A673 (cell line): Measurements from ENCODE around the gene ADA. TPM values are rescaled to one million over a fixed set of nuclear protein-coding genes. Genes with fewer than 3 reads are reported as not detected.

Source experiments
- BruUV-seq: library from RNA; stranded (reverse); fragments of 400-500 nt; replicated peaks from 2 replicates; lab custom pipeline; 2021; lab: Mats Ljungman, UMichigan
- CTCF ChIA-PET: fragments of 300-600 bp; sonication (Branson Sonifier 250); formaldehyde crosslinking; loops from one replicate; lab custom pipeline; 2022; ENCODE audit warnings: antibody characterized with exemption; lab: Charles Lee
- POLR2A ChIA-PET: fragments of 300-600 bp; sonication (Branson Sonifier 250); formaldehyde crosslinking; loops from one replicate; lab custom pipeline; 2022; ENCODE audit warnings: antibody characterized with exemption; ENCODE audit not compliant: low non-redundant PET; lab: Charles Lee
- DNase-seq: peaks from one replicate; pipeline ENCODE4 v3.0.0-alpha.2; 2015; ENCODE audit warnings: low spot score
- H3K27ac ChIP-seq: fragments of 200-600 bp; sonication (generic); 2 replicates; pipeline ENCODE4 v1.5.1; 2016; ENCODE audit warnings: mixed run types, low read depth, mild to moderate bottlenecking, mixed read lengths, antibody characterized with exemption, low read length; ENCODE audit not compliant: poor library complexity, severe bottlenecking
- H3K27me3 ChIP-seq: fragments of 200-600 bp; sonication (generic); replicated peaks from 2 replicates; pipeline ENCODE4 v1.6.1; 2017; ENCODE audit warnings: mixed run types, low read depth, mild to moderate bottlenecking, mixed read lengths, antibody characterized with exemption, low read length; ENCODE audit not compliant: insufficient read depth, poor library complexity
- H3K36me3 ChIP-seq: fragments of 200-600 bp; sonication (generic); 2 replicates; pipeline ENCODE4 v1.6.1; 2016; ENCODE audit warnings: mixed run types, mild to moderate bottlenecking, mixed read lengths, antibody characterized with exemption, low read length; ENCODE audit not compliant: insufficient read depth, poor library complexity, severe bottlenecking
- H3K4me1 ChIP-seq: fragments of 200-600 bp; sonication (generic); 2 replicates; pipeline ENCODE4 v1.6.1; 2017; ENCODE audit warnings: mixed run types, mild to moderate bottlenecking, mixed read lengths, antibody characterized with exemption, low read length; ENCODE audit not compliant: insufficient read depth, poor library complexity, severe bottlenecking
- H3K4me3 ChIP-seq: fragments of 200-600 bp; sonication (generic); 2 replicates; pipeline ENCODE4 v1.5.1; 2016; ENCODE audit warnings: low read depth, mixed run types, mild to moderate bottlenecking, mixed read lengths, low read length; ENCODE audit not compliant: poor library complexity, severe bottlenecking
- H3K9me3 ChIP-seq: fragments of 200-600 bp; sonication (generic); 2 replicates; pipeline ENCODE4 v1.6.1; 2016; ENCODE audit warnings: mixed run types, low read depth, mild to moderate bottlenecking, mixed read lengths, antibody characterized with exemption, low read length; ENCODE audit not compliant: poor library complexity, severe bottlenecking
- EZH2 ChIP-seq: fragments of 200-600 bp; sonication (generic); IDR thresholded peaks from 2 replicates; pipeline ENCODE4 v1.6.1; 2017; ENCODE audit warnings: borderline replicate concordance, low read depth, mild to moderate bottlenecking, mixed read lengths, antibody characterized with exemption, low read length; ENCODE audit not compliant: poor library complexity, severe bottlenecking
- intact Hi-C: fragments of 100-400 bp; cut with micrococcal nuclease; formaldehyde crosslinking; loops from one replicate; pipeline ENCODE4 v1.10.0; 2022; ENCODE audit not compliant: unreplicated experiment
- total RNA-seq: library from RNA; stranded (reverse); gene quantifications from 2 replicates; pipeline ENCODE4 v1.2.3, GENCODE V29; 2021
- TF ChIP-seq, protein P1 (sequence below): fragments of 300-800, 200-600 bp; sonication (generic); conservative IDR thresholded peaks from 2 replicates; pipeline ENCODE4 v1.5.1; 2017; ENCODE audit warnings: low read depth, mild to moderate bottlenecking, antibody characterized with exemption, low read length, moderate library complexity, mixed read lengths

The ADA gene
- total RNA-seq, 1 experiment from 2014 or later, result 19.3 TPM

DNA sequence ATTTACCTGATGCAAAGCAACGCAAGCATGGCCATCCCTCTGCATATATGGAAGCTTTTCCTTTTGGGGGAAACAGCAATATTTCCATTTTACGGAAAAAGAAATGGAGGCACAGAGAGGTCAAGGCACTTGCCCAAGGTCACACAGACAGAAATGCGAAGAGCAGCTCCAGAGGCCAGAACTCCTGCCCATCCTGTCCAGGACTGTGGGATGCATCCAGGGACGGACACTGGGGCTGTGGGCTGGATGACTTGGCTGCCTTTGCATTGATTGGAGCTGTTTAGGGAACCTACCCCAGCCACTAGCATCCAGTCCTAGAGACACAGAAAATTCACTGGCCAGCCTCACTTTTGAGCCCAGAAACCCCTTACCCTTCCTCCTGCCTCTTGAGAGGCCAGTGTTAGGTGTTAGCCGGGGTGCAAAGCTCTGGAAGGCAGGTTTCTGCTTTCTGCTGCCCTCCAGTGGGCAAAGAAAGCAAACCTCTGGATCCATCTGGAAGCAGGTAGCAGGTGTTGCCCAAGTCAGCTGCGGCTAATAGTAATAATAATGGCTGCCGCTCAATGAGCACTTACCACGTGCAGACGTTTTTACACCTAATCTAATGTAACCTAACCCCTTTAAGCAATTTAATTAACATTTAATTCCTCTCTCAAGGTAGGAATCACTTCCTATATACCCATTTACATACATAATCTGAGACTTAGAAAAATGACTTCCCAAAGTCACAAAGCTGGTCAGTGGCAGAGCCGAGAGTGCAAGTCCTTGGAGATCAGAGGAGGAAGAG lies 32.0 kb upstream of the ADA start:
- H3K4me3 ChIP-seq, result no peak overlapping the region
- TF ChIP-seq EZH2, result no peak
- TF ChIP-seq, protein P1, sequence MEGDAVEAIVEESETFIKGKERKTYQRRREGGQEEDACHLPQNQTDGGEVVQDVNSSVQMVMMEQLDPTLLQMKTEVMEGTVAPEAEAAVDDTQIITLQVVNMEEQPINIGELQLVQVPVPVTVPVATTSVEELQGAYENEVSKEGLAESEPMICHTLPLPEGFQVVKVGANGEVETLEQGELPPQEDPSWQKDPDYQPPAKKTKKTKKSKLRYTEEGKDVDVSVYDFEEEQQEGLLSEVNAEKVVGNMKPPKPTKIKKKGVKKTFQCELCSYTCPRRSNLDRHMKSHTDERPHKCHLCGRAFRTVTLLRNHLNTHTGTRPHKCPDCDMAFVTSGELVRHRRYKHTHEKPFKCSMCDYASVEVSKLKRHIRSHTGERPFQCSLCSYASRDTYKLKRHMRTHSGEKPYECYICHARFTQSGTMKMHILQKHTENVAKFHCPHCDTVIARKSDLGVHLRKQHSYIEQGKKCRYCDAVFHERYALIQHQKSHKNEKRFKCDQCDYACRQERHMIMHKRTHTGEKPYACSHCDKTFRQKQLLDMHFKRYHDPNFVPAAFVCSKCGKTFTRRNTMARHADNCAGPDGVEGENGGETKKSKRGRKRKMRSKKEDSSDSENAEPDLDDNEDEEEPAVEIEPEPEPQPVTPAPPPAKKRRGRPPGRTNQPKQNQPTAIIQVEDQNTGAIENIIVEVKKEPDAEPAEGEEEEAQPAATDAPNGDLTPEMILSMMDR, result no peak
- no peaks in the 10 kb centered on the region for H3K9me3 ChIP-seq
- H3K27ac ChIP-seq, result no peak overlapping the region
- no TSS peak for BruUV-seq
- H3K36me3 ChIP-seq, result no peaks in the 10 kb centered on the region
- H3K27me3 ChIP-seq, result no peaks in the 10 kb centered on the region
- H3K4me1 ChIP-seq, result no peaks in the 10 kb centered on the region
- ChIA-PET CTCF (interaction anchor here (1.0 kb wide), 1 partner anchor 17 kb away, joined by 3 read pairs; no protein-coding TSS in a partner anchor), POLR2A (no interaction called here)
- intact Hi-C loops, result no loop called here
- DNase-seq, result no peak

DNA sequence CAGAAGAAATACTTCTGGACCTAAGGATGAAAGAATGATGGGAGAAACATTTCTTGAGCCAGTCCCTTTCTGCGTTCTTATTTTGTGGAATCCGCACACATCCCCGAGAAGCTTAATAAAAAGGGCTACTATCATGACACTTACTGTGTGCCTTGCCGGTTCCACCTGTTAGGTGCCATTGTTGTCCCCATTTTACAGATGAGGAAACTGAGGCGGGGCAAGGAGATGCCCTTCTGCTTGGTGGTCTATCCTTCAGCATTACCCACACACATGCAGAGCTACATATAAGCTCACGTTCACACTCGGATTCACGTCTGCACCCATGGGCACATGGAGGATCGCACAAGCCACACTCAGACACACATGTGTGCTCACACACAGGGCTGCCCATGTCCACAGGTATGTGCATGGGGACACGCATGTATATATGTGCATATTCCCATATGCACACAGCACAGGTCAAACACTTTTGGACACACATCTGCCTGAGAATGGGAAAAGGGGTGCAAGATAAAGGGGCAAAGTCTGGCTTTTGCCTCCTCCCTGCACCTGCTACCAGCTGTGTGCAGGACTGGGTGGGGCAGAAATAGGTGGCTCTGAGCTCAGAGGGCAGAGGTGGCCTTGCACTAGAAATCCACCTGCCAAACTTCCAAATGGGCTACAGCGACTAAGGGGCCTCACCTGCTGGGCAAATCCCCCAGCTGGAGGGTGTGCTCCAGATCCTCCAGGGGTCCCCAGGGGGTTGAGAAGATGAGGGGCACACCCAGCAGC lies 30.5 kb upstream of the ADA start:
- TF ChIP-seq EZH2, result no peak
- TF ChIP-seq, protein P1, result no peak
- DNase-seq, result no peak
- CTCF ChIA-PET, result no interaction called here
- BruUV-seq, result no TSS peak
- H3K9me3 ChIP-seq, result no peaks in the 10 kb centered on the region
- H3K27ac ChIP-seq, result no peak overlapping the region
- POLR2A ChIA-PET, result no interaction called here
- intact Hi-C loops, result no loop called here
- H3K4me1 ChIP-seq, result no peaks in the 10 kb centered on the region
- H3K4me3 ChIP-seq, result no peak overlapping the region
- H3K36me3 ChIP-seq, result no peaks in the 10 kb centered on the region
- no peaks in the 10 kb centered on the region for H3K27me3 ChIP-seq

DNA sequence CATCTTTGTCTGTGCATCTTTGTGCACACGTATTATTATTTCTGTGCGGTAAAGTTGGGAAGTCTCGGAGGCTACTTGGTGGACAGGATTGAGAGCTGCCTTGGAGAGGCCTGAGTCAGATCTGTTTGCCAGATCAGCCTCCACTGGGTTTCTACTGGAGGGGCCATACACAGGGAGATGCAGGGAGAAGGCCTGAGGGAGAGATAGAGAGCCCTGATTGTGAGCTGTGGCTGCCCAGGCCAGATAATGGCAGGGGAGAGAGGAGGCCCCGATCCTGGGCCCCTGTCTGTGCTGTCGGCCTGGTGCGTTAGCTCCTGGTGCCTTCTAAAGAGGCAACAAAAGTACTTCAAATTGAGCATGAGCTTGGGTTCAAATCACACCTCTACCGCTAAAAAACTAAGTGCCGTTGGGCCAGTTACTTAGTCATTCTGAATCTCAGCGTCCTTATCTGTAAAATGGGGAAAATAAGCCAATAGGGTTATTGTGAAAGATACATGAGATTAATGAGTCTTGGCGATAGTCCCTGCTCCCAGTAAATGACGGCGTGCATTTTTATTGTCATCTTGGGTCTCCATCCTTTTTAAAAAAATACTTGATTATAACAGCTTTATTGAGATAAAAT lies 27.6 kb upstream of the ADA start:
- no peak for DNase-seq
- Histone ChIP-seq H3K27me3 (no peaks in the 10 kb centered on the region), H3K27ac (no peak overlapping the region), H3K9me3 (no peaks in the 10 kb centered on the region), H3K36me3 (no peaks in the 10 kb centered on the region), H3K4me1 (no peaks in the 10 kb centered on the region), H3K4me3 (no peak overlapping the region)
- no TSS peak for BruUV-seq
- intact Hi-C loops, result no loop called here
- POLR2A ChIA-PET, result no interaction called here
- no peak for TF ChIP-seq EZH2
- TF ChIP-seq, protein P1, result no peak
- CTCF ChIA-PET, result no interaction called here
